ENCODE measurements around the gene ACTL8.

Gene ACTL8

GRCh38 chr1:17770983-17771382 is 15.8 kb downstream of the ACTL8 start:
- DNase-seq (ENCODE audit: low spot score): no peak

GRCh38 chr1:17772615-17773212 is 17.6 kb downstream of the ACTL8 start:
- DNase-seq (ENCODE audit: low spot score): no peak

GRCh38 chr1:17773591-17774326 is 18.6 kb downstream of the ACTL8 start:
- DNase-seq (ENCODE audit: low spot score): no peak

- no peak for DNase-seq (ENCODE audit: low spot score)
These were observed 19.3 kb downstream of the ACTL8 start for GRCh38 chr1:17774452-17774851.

- no peak for DNase-seq (ENCODE audit: low spot score)
These were observed 20.7 kb downstream of the ACTL8 start for GRCh38 chr1:17775796-17776195.

- DNase-seq (ENCODE audit: low spot score): no peak
These were observed 21.3 kb downstream of the ACTL8 start for GRCh38 chr1:17776426-17776825.

GRCh38 chr1:17777330-17777729 is 22.2 kb downstream of the ACTL8 start:
- no peak for DNase-seq (ENCODE audit: low spot score)

GRCh38 chr1:17777818-17778217 is 22.7 kb downstream of the ACTL8 start:
- DNase-seq (ENCODE audit: low spot score): no peak

GRCh38 chr1:17780916-17781315 is 25.8 kb downstream of the ACTL8 start:
- no peak for DNase-seq (ENCODE audit: low spot score)

- no peak for DNase-seq (ENCODE audit: low spot score)
These were observed 34.8 kb downstream of the ACTL8 start for GRCh38 chr1:17789926-17790325.

- DNase-seq (ENCODE audit: low spot score): no peak
These were observed 35.4 kb downstream of the ACTL8 start for GRCh38 chr1:17790383-17791054.

GRCh38 chr1:17791055-17791390 is 35.9 kb downstream of the ACTL8 start:
- DNase-seq (ENCODE audit: low spot score): no peak

GRCh38 chr1:17791480-17791879 is 36.3 kb downstream of the ACTL8 start:
- DNase-seq (ENCODE audit: low spot score): no peak

- DNase-seq (ENCODE audit: low spot score): no peak
These were observed 37.3 kb downstream of the ACTL8 start for GRCh38 chr1:17792421-17792820.

- DNase-seq (ENCODE audit: low spot score): no peak
These were observed 40.1 kb downstream of the ACTL8 start for GRCh38 chr1:17795081-17795809.

- no peak for DNase-seq (ENCODE audit: low spot score)
These were observed 40.9 kb downstream of the ACTL8 start for GRCh38 chr1:17795836-17796645.

GRCh38 chr1:17797478-17797877 is 42.3 kb downstream of the ACTL8 start:
- DNase-seq (ENCODE audit: low spot score): no peak

- no peak for DNase-seq (ENCODE audit: low spot score)
These were observed 42.9 kb downstream of the ACTL8 start for GRCh38 chr1:17798011-17798410.

GRCh38 chr1:17798799-17799382 is 43.8 kb downstream of the ACTL8 start:
- DNase-seq (ENCODE audit: low spot score): no peak

GRCh38 chr1:17799642-17800041 is 44.5 kb downstream of the ACTL8 start:
- no peak for DNase-seq (ENCODE audit: low spot score)

GRCh38 chr1:17802164-17802563 is 47.0 kb downstream of the ACTL8 start:
- no peak for DNase-seq (ENCODE audit: low spot score)

- no peak for DNase-seq (ENCODE audit: low spot score)
These were observed 47.8 kb downstream of the ACTL8 start for GRCh38 chr1:17802945-17803344.
